CD4-positive, alpha-beta T cell treated with Interleukin-2 at 100 ng/mL for 4 hours (primary cell): ENCODE results near the gene POMP.
A peak's percentile ranks its signal among the peaks of the same experiment; 100 is the strongest.
"Not testable (repeated sequence)": the region's sequence is repeated elsewhere in the genome, so short reads cannot be mapped to it uniquely, and the experiment has no call there.

Experiments
- DNase-seq: peaks from one replicate; pipeline ENCODE4 v3.0.0-alpha.2; 2020; ENCODE audit warnings: low spot score

POMP gene

DNA sequence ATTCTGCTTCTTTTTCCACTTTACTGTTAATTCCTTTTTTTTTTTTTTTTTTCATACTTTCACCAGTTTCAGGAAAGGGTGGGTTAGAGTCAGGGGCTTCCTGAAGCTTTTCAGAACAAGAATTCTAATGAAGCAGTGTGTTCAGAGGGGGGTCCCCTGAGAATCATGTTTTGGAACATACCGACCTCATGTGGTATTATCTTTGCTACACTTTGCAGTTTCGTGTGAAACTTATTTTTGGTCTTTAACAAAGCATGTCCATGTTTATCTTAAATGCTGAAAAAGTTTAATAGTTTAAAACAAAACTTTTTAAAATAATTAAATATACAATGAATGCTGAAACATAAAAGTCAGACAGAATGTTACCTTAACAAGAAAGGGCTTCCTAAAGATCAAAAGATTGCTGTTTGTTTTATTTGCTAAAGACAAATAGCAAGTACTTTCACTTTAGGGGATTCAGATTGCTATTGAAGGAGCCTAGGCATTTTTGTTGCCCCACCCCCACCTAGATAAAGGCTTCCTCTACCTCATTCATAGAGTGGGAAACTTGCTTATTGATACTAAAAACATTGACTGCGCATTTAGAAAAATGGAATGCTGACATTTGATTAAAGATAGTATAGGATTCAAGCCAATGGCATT lies 21.1 kb upstream of the POMP start:
- no peak for DNase-seq

GRCh38 chr13:28638756-28639155 lies 20.2 kb upstream of the POMP start:
- DNase-seq: no peak

DNA sequence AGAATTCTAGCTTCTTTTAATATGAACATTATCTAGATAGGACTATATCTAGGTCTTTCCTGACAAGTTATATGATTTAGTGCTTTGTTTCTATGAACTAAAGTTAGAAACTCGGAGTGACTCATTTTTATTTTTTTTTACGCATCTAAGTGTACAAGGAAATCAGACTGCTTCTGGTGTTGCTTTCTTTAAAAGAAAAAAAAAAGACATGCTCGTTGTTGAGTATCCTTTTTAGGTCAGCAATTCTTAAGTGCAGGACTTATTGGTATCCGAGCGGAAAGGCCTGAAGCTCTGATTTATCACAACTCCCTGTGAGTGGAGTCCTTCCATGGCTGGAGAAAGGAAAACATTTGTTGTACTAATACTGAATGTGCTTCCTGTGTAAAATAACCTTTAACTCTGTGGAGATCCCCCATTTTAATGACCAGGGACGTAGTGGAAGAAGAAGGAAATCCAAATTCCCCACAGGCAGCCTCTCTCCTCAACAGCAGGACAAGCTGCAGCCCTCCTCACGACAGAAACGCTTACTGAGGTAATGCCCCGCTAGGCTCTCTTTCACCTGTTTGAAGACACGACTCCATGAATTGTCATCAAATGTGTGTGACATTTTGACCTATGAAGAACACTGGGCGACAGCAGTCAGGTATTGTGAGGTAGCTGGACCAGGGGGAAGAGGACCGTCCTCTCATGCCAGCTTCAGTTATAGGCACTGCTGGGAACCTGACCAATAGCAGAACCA lies 17.9 kb upstream of the POMP start:
- no peak for DNase-seq

DNA sequence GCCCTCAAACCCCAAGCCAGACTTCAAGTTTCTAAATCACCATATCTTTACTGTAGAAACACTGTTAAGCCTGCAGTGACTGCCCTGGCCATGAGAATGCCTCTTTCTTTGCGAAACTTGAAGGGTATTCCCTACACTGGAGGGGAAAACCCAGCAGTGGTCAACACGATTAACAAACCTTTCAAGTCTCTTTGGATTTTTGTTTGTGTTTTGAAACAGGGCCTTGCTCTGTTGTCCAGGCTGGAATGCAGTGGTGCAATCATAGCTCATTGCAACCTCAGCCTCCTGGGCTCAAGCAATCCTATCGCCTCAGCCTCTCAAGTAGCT lies 17.4 kb upstream of the POMP start:
- DNase-seq: no peak

GRCh38 chr13:28650284-28650683 lies 8.6 kb upstream of the POMP start:
- DNase-seq: no peak

GRCh38 chr13:28651810-28652401 lies 7.0 kb upstream of the POMP start:
- DNase-seq: no peak

GRCh38 chr13:28653111-28653510 lies 5.8 kb upstream of the POMP start:
- no peak for DNase-seq

- DNase-seq: no peak
These were observed 4.7 kb upstream of the POMP start for GRCh38 chr13:28654276-28654675.

DNA sequence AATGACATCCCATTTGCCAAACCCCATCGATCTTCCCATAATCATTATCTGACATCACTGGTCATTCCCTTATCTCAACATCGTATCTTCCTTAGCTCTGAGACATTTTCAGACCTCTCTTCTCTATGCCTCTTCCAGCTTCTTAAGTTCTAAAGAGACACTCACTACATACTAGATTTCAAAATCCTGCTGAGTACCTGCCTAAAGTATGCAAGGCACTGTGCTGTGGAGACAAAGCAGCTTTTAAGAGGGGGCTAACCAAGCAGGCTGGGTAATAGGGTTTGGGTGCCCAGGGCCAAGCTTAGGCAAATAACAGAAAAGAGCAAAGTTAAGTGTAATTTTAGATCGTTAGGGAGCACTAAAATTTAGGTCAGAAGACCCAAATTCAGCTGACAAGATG lies 3.4 kb upstream of the POMP start:
- no peak for DNase-seq

DNA sequence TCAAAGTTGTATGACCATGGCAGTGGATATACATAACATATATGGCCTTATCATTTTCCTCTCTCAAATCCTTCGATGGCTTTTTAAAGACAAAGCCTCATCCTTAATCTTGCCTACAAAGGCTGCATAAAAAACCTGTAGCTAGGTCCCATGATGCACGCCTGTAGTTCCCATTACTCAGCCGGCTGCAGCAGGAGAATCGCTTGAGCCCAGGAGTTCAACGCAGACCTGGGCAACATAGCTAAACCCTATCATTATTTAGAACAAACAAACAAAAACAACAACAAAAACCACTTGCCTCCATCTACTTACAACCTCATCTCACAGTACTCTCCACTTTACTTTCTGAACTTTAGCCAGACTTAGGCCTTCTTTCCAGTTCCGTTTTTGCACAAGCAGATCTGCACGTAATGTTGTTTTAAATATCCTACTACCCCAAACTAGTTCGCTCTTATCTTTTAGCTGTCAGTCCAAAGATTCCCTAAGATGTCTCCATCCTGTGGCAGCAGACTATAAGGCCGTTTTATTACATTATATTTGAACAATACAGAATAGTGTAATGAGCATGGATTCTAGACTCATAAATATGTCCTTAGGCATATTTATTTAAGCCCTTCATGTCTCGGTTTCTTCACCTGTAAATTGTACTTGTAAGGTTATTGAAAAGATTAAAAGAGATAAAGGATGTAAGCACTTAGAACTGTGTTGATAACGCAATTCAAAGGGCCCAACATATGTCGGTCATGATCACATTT lies 969 bp upstream of the POMP start:
- no peak for DNase-seq

GRCh38 chr13:28658539-28658795 lies 463 bp upstream of the POMP start:
- no peak for DNase-seq

DNA sequence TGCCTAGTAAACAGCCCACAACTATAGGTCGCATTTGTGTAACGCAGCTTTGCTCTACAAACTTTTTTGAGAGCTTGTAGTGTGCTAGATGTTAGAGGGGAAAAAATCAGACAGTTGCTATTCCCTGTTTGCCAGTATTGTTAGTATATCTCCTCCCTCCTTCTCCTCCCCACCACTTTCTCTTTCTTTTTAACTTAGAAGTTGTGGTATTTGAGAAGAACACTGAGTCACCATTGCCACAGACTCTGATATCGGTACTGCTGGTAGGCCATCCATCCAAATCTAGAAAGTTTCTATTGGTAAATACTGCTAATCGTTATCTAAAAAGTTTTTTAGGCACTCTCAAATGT lies 666 bp downstream of the POMP start:
- DNase-seq: peak; percentile 52

- DNase-seq: no peak
These were observed 8.1 kb downstream of the POMP start for GRCh38 chr13:28666897-28667488.

GRCh38 chr13:28671126-28671792 lies 12.3 kb downstream of the POMP start:
- no peak for DNase-seq

DNA sequence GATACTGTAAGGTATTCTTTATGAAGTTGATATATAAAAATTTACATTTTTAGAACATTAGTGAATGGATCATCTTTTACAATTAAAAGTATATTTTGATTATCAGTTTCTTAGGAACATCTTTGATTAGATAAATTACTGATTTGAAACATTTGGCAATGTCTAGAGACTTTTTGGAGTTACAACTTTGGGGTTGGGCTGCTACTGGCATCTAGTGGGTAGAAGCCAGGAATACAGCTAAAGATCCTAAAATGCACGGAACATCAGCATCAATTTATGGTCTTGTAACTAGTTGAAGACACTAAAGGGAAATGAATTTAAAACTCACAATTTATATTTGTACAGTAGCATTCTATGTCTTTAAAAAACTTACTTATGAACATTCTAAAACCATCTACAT lies 19.9 kb downstream of the POMP start:
- no peak for DNase-seq

DNA sequence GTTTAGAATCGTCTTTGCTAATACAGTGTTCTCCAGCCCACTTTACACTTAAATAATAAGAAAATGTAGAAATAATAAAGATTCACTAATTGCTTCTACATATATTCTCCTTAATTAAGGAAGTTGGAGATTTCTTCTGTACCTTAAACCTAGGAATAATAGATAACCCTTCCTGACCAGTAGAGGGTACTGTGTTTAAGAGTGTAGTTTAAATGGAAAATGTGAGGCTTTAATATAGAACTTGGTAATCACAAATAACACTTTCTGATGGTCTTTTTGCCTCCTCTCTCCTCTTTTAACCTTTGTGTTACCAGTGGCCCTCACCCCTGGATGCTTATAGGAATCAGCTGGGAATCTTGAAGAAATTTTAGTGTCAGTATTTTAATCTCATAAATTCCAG lies 20.7 kb downstream of the POMP start:
- no peak for DNase-seq

DNA sequence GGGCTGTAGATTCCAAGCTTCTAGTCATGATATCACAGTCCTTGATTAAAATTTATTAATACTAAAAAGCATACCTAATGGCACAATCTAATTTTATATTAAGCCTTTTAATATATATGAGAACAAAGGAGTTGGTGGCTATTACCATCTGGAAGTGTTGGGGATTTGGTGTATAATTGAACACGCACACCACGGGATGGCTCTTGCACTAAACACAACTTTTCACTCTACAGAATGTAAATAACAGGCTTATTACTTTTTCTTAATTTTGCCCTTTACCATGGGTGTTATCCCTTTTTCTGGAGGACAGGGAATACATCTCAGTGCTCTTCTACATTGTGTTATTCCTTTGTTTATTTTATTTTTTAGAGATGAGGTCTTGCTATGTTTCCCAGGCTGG lies 21.6 kb downstream of the POMP start:
- no peak for DNase-seq

DNA sequence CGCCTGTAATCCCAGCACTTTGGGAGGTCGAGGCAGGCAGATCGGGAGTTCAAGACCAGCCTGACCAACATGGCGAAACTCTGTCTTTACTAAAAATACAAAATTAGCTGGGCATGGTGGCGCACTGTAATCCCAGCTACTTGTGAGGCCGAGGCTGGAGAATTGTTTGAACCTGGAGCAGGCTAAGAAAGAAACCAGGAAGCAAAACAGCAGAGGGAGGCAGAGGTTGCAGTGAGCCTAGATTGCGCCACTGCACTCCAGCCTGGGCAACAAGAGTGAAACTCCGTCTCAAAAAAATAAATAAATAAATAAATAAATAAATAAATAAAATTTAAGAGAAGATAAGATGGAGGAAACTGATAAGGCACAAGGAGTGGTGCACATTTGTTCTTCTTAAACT lies 24.2 kb downstream of the POMP start:
- DNase-seq: not testable (repeated sequence)

- DNase-seq: no peak
These were observed 25.3 kb downstream of the POMP start for GRCh38 chr13:28684257-28684656.

GRCh38 chr13:28685114-28685513 lies 26.2 kb downstream of the POMP start:
- no peak for DNase-seq

DNA sequence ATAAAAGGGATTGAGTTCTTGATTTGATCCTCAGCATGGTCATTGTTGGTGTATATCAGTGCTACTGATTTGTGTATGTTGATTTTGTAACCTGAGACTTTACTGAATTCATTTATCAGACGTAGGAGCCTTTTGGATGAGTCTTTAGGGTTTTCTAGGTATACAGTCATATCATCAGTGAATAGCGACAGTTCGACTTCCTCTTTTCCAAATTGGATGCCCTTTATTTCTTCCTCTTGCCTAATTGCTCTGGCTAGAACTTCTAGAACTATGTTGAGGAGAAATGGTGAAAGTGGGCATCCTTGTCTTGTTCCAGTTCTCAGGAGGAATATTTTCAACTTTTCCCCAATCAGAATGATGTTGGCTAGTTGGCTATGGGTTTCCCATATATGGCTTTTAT lies 27.0 kb downstream of the POMP start:
- no peak for DNase-seq
